Hepatocyte (in vitro differentiated cells): ENCODE results near the gene MIPOL1. TPM values are rescaled to one million over a fixed set of nuclear protein-coding genes. Genes with fewer than 3 reads are reported as not detected.

Source experiments
- DNase-seq: peaks from one replicate; pipeline ENCODE4 v3.0.0-alpha.2; 2016; ENCODE audit warnings: low spot score
- H2AFZ ChIP-seq: fragments of 200-600 bp; sonication (generic); 2 replicates; pipeline ENCODE4 v1.6.0; 2016; ENCODE audit warnings: antibody characterized with exemption, mild to moderate bottlenecking
- H3K27ac ChIP-seq: fragments of 200-600 bp; sonication (generic); 2 replicates; pipeline ENCODE4 v1.5.1; 2016; ENCODE audit warnings: mild to moderate bottlenecking
- H3K27me3 ChIP-seq: fragments of 200-600 bp; sonication (generic); 2 replicates; pipeline ENCODE4 v1.6.1; 2016
- H3K36me3 ChIP-seq: fragments of 200-600 bp; sonication (generic); replicated peaks from 2 replicates; pipeline ENCODE4 v1.5.1; 2016; ENCODE audit warnings: low read depth; ENCODE audit not compliant: insufficient read depth
- H3K4me1 ChIP-seq: fragments of 200-600 bp; sonication (generic); 2 replicates; pipeline ENCODE4 v1.5.1; 2016; ENCODE audit warnings: mild to moderate bottlenecking, moderate library complexity; ENCODE audit not compliant: insufficient read depth
- H3K4me2 ChIP-seq: fragments of 200-600 bp; sonication (generic); 2 replicates; pipeline ENCODE4 v1.6.0; 2016
- H3K4me3 ChIP-seq: fragments of 200-600 bp; sonication (generic); 2 replicates; pipeline ENCODE4 v1.5.1; 2016; ENCODE audit warnings: mild to moderate bottlenecking
- H3K79me2 ChIP-seq: fragments of 200-600 bp; sonication (generic); 2 replicates; pipeline ENCODE4 v1.6.0; 2017; ENCODE audit warnings: mild to moderate bottlenecking
- H3K9me2 ChIP-seq: fragments of 200-600 bp; sonication (generic); replicated peaks from 2 replicates; pipeline ENCODE4 v1.6.0; 2017; ENCODE audit warnings: mild to moderate bottlenecking; ENCODE audit not compliant: insufficient read depth
- H3K9me3 ChIP-seq: fragments of 200-600 bp; sonication (generic); 2 replicates; pipeline ENCODE4 v1.5.1; 2016; ENCODE audit warnings: low read depth, mild to moderate bottlenecking
- H4K20me1 ChIP-seq: fragments of 200-600 bp; sonication (generic); 2 replicates; pipeline ENCODE4 v1.6.0; 2016; ENCODE audit warnings: mild to moderate bottlenecking; ENCODE audit not compliant: insufficient read depth, poor library complexity, severe bottlenecking
- CTCF ChIP-seq: fragments of 200-600 bp; sonication (generic); IDR thresholded peaks from 2 replicates; pipeline ENCODE4 v1.5.1; 2016; ENCODE audit warnings: antibody characterized with exemption, mild to moderate bottlenecking; ENCODE audit not compliant: poor library complexity
- EZH2 ChIP-seq: fragments of 200-600 bp; sonication (generic); IDR thresholded peaks from 2 replicates; pipeline ENCODE4 v1.6.1; 2016; ENCODE audit warnings: antibody characterized with exemption, mild to moderate bottlenecking, borderline replicate concordance
- EZH2phosphoT487 ChIP-seq: fragments of 200-600 bp; sonication (generic); IDR thresholded peaks from one replicate; pipeline ENCODE4 v1.6.1; 2018; ENCODE audit warnings: antibody characterized with exemption, mild to moderate bottlenecking, low read depth, moderate library complexity; ENCODE audit not compliant: unreplicated experiment, severe bottlenecking
- WGBS: methylation state at CpG from one replicate; pipeline ENCODE4 v1.1.6; 2016; ENCODE audit warnings: low lambda C conversion rate; ENCODE audit errors: missing lambda C conversion rate; 5-methylcytosine and 5-hydroxymethylcytosine counted together
- polyA plus RNA-seq: library from polyadenylated mRNA; unstranded; fragments of >200 nt; fragmentation: Nextera tagmentation; extraction: Ambion mirVana; gene quantifications from 2 replicates; pipeline ENCODE4 v1.2.1, GENCODE V29; 2016
- total RNA-seq: library from RNA; depleted of rRNA; stranded (reverse); fragments of >200 nt; gene quantifications from 2 replicates; pipeline ENCODE4 v1.2.3, GENCODE V29; 2014

Gene MIPOL1
- total and polyA plus RNA-seq, 2 experiments from 2014 or later: 2.6 to 16.6 TPM

DNA sequence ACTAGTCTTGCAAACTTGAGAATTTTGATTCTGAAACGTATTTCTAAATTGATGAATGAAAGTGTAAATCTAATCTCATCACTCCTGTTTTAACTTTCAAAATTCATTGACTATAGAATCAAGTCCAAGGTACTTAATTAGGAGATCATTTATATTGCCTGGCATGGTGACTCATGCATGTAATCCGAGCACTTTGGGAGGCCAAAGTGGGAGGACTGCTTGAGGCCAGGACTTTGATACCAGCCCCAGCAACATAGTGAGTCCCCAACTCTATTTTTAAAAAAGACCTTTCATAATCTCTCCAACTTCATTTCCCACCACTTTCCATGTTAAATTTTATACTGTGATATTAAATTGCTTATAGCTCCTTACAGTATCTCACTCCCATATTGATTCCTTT, 3.0 kb upstream of the MIPOL1 start:
- no peak for DNase-seq
- TF ChIP-seq EZH2phosphoT487: no peak
- no peak for TF ChIP-seq CTCF
- TF ChIP-seq EZH2: no peak
- Histone ChIP-seq H4K20me1 (no peaks in the 10 kb centered on the region), H3K9me3 (no peaks in the 10 kb centered on the region), H3K27me3 (no peaks in the 10 kb centered on the region), H3K4me3 (no peak overlapping the region), H3K36me3 (no peaks in the 10 kb centered on the region), H2AFZ (no peak overlapping the region), H3K4me1 (peaks cover 3% of the 10 kb centered on the region), H3K9me2 (no peaks in the 10 kb centered on the region), H3K79me2 (peaks cover 13% of the 10 kb centered on the region), H3K4me2 (no peak overlapping the region), H3K27ac (no peak overlapping the region)
- WGBS: 84% methylated on average over 2 of the region's 2 CpGs

DNA sequence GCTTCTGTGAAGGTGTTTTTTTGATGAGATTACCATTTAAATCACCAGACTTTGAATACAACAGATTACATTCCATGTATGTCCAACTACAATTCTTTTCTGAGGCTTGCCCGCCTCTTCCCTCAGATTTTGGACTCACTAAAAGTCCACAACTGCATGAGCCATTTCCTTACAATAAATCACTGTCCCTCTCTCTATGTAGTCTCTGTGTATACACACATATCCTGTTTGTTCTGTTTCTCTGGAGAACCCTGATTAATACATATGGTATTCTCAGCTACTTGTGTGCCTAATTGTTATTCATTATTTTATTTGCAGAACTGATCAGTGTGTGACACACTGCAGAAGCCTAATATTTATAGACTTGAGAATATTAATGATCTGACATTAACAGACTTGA, 2.4 kb upstream of the MIPOL1 start:
- Histone ChIP-seq H3K4me2 (no peak overlapping the region), H3K4me3 (no peak overlapping the region), H3K36me3 (no peaks in the 10 kb centered on the region), H3K4me1 (peaks cover 3% of the 10 kb centered on the region), H3K9me3 (no peaks in the 10 kb centered on the region), H3K27ac (no peak overlapping the region), H3K9me2 (no peaks in the 10 kb centered on the region), H3K27me3 (no peaks in the 10 kb centered on the region), H4K20me1 (no peaks in the 10 kb centered on the region), H3K79me2 (peaks cover 18% of the 10 kb centered on the region), H2AFZ (no peak overlapping the region)
- DNase-seq: no peak
- WGBS: 96% methylated on average over 1 of the region's 1 CpG
- TF ChIP-seq EZH2phosphoT487: no peak
- TF ChIP-seq CTCF: no peak
- TF ChIP-seq EZH2: no peak

DNA sequence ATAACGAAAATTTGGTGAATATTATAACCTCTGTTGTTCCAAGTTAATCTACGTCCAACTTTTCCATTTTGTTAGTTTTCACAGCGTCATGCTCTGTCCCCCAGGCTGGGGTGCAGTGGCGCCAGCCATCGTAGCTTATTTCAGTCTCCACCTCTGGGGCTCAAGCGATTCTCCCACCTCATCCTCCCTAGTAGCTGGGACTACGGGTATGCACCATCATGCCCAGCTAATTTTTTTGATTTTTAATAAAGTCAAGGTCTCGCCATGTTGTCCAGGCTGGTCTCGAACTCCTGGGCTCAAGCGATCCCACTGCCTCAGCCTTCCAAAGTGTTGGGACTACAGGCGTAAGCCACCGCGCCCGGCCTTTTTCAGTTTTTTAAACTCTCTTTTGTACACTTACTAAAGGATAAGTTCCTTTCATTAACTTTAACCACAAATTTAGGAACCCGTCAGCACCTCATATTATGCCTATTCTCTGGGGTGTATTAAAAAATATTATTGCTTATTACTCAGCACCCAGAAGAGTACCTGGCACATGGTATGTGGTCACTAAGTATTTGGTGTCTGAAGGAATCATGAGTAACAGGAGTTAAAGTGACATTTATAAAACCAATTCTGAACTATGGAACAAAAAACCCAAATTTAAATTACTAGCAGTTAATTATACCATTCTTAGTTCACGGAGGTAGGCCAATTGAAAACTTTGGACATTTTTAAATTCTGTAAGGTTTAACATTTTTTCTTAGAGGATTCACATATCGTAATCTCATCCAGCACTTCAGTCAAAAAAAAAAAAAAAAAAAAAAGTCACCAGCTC, 925 bp upstream of the MIPOL1 start:
- TF ChIP-seq EZH2: no peak
- TF ChIP-seq EZH2phosphoT487: no peak
- no peak for TF ChIP-seq CTCF
- 95% methylated on average over 17 of the region's 17 CpGs for WGBS
- H3K79me2 ChIP-seq: peaks cover 24% of the 10 kb centered on the region
- H3K36me3 ChIP-seq: no peaks in the 10 kb centered on the region
- H3K4me2 ChIP-seq: peak overlapping the region; percentile 81
- peak overlapping the region; percentile 96 for H3K27ac ChIP-seq
- DNase-seq: no peak
- no peaks in the 10 kb centered on the region for H4K20me1 ChIP-seq
- no peaks in the 10 kb centered on the region for H3K9me3 ChIP-seq
- H3K4me1 ChIP-seq: peaks cover 3% of the 10 kb centered on the region
- peak overlapping the region; percentile 97 for H2AFZ ChIP-seq
- H3K27me3 ChIP-seq: no peaks in the 10 kb centered on the region
- peak overlapping the region; percentile 49 for H3K4me3 ChIP-seq
- H3K9me2 ChIP-seq: no peaks in the 10 kb centered on the region
